Measurements from ENCODE around the gene GCC1.
"Not testable (repeated sequence)": the region's sequence is repeated elsewhere in the genome, so short reads cannot be mapped to it uniquely, and the experiment has no call there.

GCC1 gene

GRCh38 chr7:127581716-127582115 lies 3.7 kb downstream of the GCC1 start:
- no peak overlapping the region for H3K4me3 Mint-ChIP-seq

GRCh38 chr7:127580612-127581011 lies 4.8 kb downstream of the GCC1 start:
- Mint-ChIP-seq H3K9me3 (no peaks in the 10 kb centered on the region), H3K36me3 (ENCODE audit: low read depth) (peaks cover 27% of the 10 kb centered on the region), H3K27me3 (ENCODE audit: low read depth) (no peaks in the 10 kb centered on the region), H3K4me3 (no peak overlapping the region), H3K4me1 (ENCODE audit: low read depth) (peaks cover 37% of the 10 kb centered on the region), H3K27ac (no peak overlapping the region)

More at GRCh38 chr7:127581716-127582115, 3.7 kb downstream of the GCC1 start:
- no peaks in the 10 kb centered on the region for H3K9me3 Mint-ChIP-seq
- no peak overlapping the region for H3K27ac Mint-ChIP-seq
- peaks cover 44% of the 10 kb centered on the region for H3K4me1 Mint-ChIP-seq (ENCODE audit: low read depth)
- H3K27me3 Mint-ChIP-seq (ENCODE audit: low read depth), result no peaks in the 10 kb centered on the region
- H3K36me3 Mint-ChIP-seq (ENCODE audit: low read depth), result peaks cover 27% of the 10 kb centered on the region

- Mint-ChIP-seq H3K9me3 (no peaks in the 10 kb centered on the region), H3K27ac (no peak overlapping the region), H3K4me1 (ENCODE audit: low read depth) (peaks cover 25% of the 10 kb centered on the region), H3K4me3 (no peak overlapping the region), H3K36me3 (ENCODE audit: low read depth) (peaks cover 24% of the 10 kb centered on the region), H3K27me3 (ENCODE audit: low read depth) (no peaks in the 10 kb centered on the region)
Measured at GRCh38 chr7:127578711-127579275, 6.6 kb downstream of the GCC1 start.

- Mint-ChIP-seq H3K4me3 (no peak overlapping the region), H3K4me1 (ENCODE audit: low read depth) (peaks cover 18% of the 10 kb centered on the region), H3K27me3 (ENCODE audit: low read depth) (no peaks in the 10 kb centered on the region), H3K36me3 (ENCODE audit: low read depth) (peaks cover 24% of the 10 kb centered on the region), H3K9me3 (no peaks in the 10 kb centered on the region), H3K27ac (no peak overlapping the region)
Measured at GRCh38 chr7:127578036-127578684, 7.2 kb downstream of the GCC1 start.

- Mint-ChIP-seq H3K27ac (no peak overlapping the region), H3K36me3 (ENCODE audit: low read depth) (peaks cover 1% of the 10 kb centered on the region), H3K27me3 (ENCODE audit: low read depth) (no peaks in the 10 kb centered on the region), H3K4me1 (ENCODE audit: low read depth) (no peaks in the 10 kb centered on the region), H3K4me3 (no peak overlapping the region), H3K9me3 (no peaks in the 10 kb centered on the region)
Measured at GRCh38 chr7:127571741-127572505, 13.5 kb downstream of the GCC1 start.

- H3K9me3 Mint-ChIP-seq; H3K27ac Mint-ChIP-seq; H3K4me1 Mint-ChIP-seq (ENCODE audit: low read depth); H3K4me3 Mint-ChIP-seq; H3K27me3 Mint-ChIP-seq (ENCODE audit: low read depth); H3K36me3 Mint-ChIP-seq (ENCODE audit: low read depth): not testable (repeated sequence)
Measured at GRCh38 chr7:127568034-127568433, 17.4 kb downstream of the GCC1 start.

GRCh38 chr7:127566242-127566641 lies 19.2 kb downstream of the GCC1 start:
- Mint-ChIP-seq H3K4me3 (no peak overlapping the region), H3K9me3 (no peaks in the 10 kb centered on the region), H3K4me1 (ENCODE audit: low read depth) (no peaks in the 10 kb centered on the region), H3K36me3 (ENCODE audit: low read depth) (peaks cover 2% of the 10 kb centered on the region), H3K27me3 (ENCODE audit: low read depth) (no peaks in the 10 kb centered on the region), H3K27ac (no peak overlapping the region)

- Mint-ChIP-seq H3K27ac (no peak overlapping the region), H3K9me3 (no peaks in the 10 kb centered on the region), H3K27me3 (ENCODE audit: low read depth) (no peaks in the 10 kb centered on the region), H3K4me1 (ENCODE audit: low read depth) (no peaks in the 10 kb centered on the region), H3K4me3 (no peak overlapping the region), H3K36me3 (ENCODE audit: low read depth) (no peaks in the 10 kb centered on the region)
Measured at GRCh38 chr7:127557803-127558202, 27.6 kb downstream of the GCC1 start.

GRCh38 chr7:127556404-127556803 lies 29.0 kb downstream of the GCC1 start:
- no peak overlapping the region for H3K4me3 Mint-ChIP-seq

GRCh38 chr7:127551941-127552340 lies 33.5 kb downstream of the GCC1 start:
- Mint-ChIP-seq H3K27ac (no peak overlapping the region), H3K4me1 (ENCODE audit: low read depth) (no peaks in the 10 kb centered on the region), H3K27me3 (ENCODE audit: low read depth) (peaks cover 11% of the 10 kb centered on the region), H3K36me3 (ENCODE audit: low read depth) (no peaks in the 10 kb centered on the region), H3K4me3 (no peak overlapping the region), H3K9me3 (no peaks in the 10 kb centered on the region)

More at GRCh38 chr7:127556404-127556803, 29.0 kb downstream of the GCC1 start:
- Mint-ChIP-seq H3K9me3 (no peaks in the 10 kb centered on the region), H3K27me3 (ENCODE audit: low read depth) (no peaks in the 10 kb centered on the region), H3K36me3 (ENCODE audit: low read depth) (no peaks in the 10 kb centered on the region), H3K4me1 (ENCODE audit: low read depth) (no peaks in the 10 kb centered on the region), H3K27ac (no peak overlapping the region)

- H3K4me3 Mint-ChIP-seq, result no peak overlapping the region
- no peaks in the 10 kb centered on the region for H3K4me1 Mint-ChIP-seq (ENCODE audit: low read depth)
- peaks cover 3% of the 10 kb centered on the region for H3K9me3 Mint-ChIP-seq
- H3K27me3 Mint-ChIP-seq (ENCODE audit: low read depth), result peaks cover 11% of the 10 kb centered on the region
- no peaks in the 10 kb centered on the region for H3K36me3 Mint-ChIP-seq (ENCODE audit: low read depth)
- H3K27ac Mint-ChIP-seq, result no peak overlapping the region
Measured at GRCh38 chr7:127550247-127550646, 35.1 kb downstream of the GCC1 start.

- Mint-ChIP-seq H3K27ac (no peak overlapping the region), H3K36me3 (ENCODE audit: low read depth) (no peaks in the 10 kb centered on the region), H3K4me3 (no peak overlapping the region), H3K4me1 (ENCODE audit: low read depth) (no peaks in the 10 kb centered on the region), H3K27me3 (ENCODE audit: low read depth) (peaks cover 14% of the 10 kb centered on the region), H3K9me3 (peaks cover 3% of the 10 kb centered on the region)
Measured at GRCh38 chr7:127546313-127546712, 39.1 kb downstream of the GCC1 start.

GRCh38 chr7:127541548-127541947 lies 43.8 kb downstream of the GCC1 start:
- H3K4me1 Mint-ChIP-seq (ENCODE audit: low read depth), result no peaks in the 10 kb centered on the region
- no peak overlapping the region for H3K4me3 Mint-ChIP-seq
- H3K27ac Mint-ChIP-seq, result no peak overlapping the region
- peaks cover 4% of the 10 kb centered on the region for H3K9me3 Mint-ChIP-seq
- H3K36me3 Mint-ChIP-seq (ENCODE audit: low read depth), result no peaks in the 10 kb centered on the region
- H3K27me3 Mint-ChIP-seq (ENCODE audit: low read depth), result peaks cover 16% of the 10 kb centered on the region

GRCh38 chr7:127540461-127540860 lies 44.9 kb downstream of the GCC1 start:
- not testable (repeated sequence) for H3K4me1 Mint-ChIP-seq (ENCODE audit: low read depth); H3K4me3 Mint-ChIP-seq; H3K36me3 Mint-ChIP-seq (ENCODE audit: low read depth); H3K27ac Mint-ChIP-seq; H3K9me3 Mint-ChIP-seq
- H3K27me3 Mint-ChIP-seq (ENCODE audit: low read depth), result peaks cover 26% of the 10 kb centered on the region

GRCh38 chr7:127539116-127539515 lies 46.3 kb downstream of the GCC1 start:
- H3K27ac Mint-ChIP-seq, result no peak overlapping the region
- peaks cover 30% of the 10 kb centered on the region for H3K27me3 Mint-ChIP-seq (ENCODE audit: low read depth)
- H3K4me1 Mint-ChIP-seq (ENCODE audit: low read depth), result no peaks in the 10 kb centered on the region
- no peak overlapping the region for H3K4me3 Mint-ChIP-seq
- H3K9me3 Mint-ChIP-seq, result peaks cover 3% of the 10 kb centered on the region
- no peaks in the 10 kb centered on the region for H3K36me3 Mint-ChIP-seq (ENCODE audit: low read depth)

Measured in T-helper 1 cell treated with Interleukin-12 subunit alpha and Interleukin-12 subunit beta and Interleukin-4 antibody, amounts not matched to agents 30 μg/mL and 1 μg/mL, for 36 hours (primary cell).